HEK293 (cell line): ENCODE measurements around the gene SIRT1.

ENCODE experiments used
- CTCF ChIA-PET: fragments of 350-600 bp; formaldehyde crosslinking; extraction: SDS; loops from one replicate; lab custom pipeline; 2021; ENCODE audit warnings: antibody characterized with exemption; lab: Yijun Ruan, JAX
- POLR2A ChIA-PET: fragments of 300-600 bp; formaldehyde crosslinking; extraction: SDS; loops from one replicate; lab custom pipeline; 2020; ENCODE audit warnings: antibody characterized with exemption, inconsistent platforms; lab: Yijun Ruan, JAX
- H3K27ac ChIP-seq: fragments of 200-500 bp; sonication (Bioruptor generic); 2 replicates; pipeline ENCODE4 v1.5.1; 2014; ENCODE audit warnings: low read depth, low read length, control low read depth, inconsistent platforms; ENCODE audit errors: extremely low read depth
- H3K36me3 ChIP-seq, 2 experiments: fragments of 200-500 bp in 1 of 2; sonication (Bioruptor generic) in 1 of 2; 1 replicate in 1 of 2; 2 replicates in 1 of 2; pipeline ENCODE4 v1.5.1; 2014 to 2017; ENCODE audit warnings: inconsistent platforms in 2 of 2, low read length in 2 of 2; ENCODE audit not compliant: control insufficient read depth in 2 of 2, insufficient read depth in 1 of 2
- H3K4me1 ChIP-seq: fragments of 200-500 bp; sonication (Bioruptor generic); 2 replicates; pipeline ENCODE4 v1.5.1; 2014; ENCODE audit warnings: mild to moderate bottlenecking, low read length, inconsistent platforms; ENCODE audit not compliant: control insufficient read depth, insufficient read depth
- H3K4me3 ChIP-seq: 2 replicates; pipeline ENCODE4 v1.5.1; 2011; ENCODE audit warnings: low read depth, mild to moderate bottlenecking, control low read depth, low read length, moderate library complexity
- H3K9me3 ChIP-seq: fragments of 200-500 bp; sonication (Bioruptor generic); 2 replicates; pipeline ENCODE4 v1.5.1; 2014; ENCODE audit warnings: low read depth, low read length, inconsistent platforms; ENCODE audit not compliant: control insufficient read depth, insufficient read depth
- BCL11B ChIP-seq: fragments of 450-650 bp; formaldehyde crosslinking; IDR thresholded peaks from 2 replicates; pipeline ENCODE4 v1.5.1; 2016; ENCODE audit warnings: low read depth, missing biosample characterization, missing genetic modification characterization
- GFI1B ChIP-seq: fragments of 450-650 bp; formaldehyde crosslinking; IDR thresholded peaks from 2 replicates; pipeline ENCODE4 v1.5.1; 2016; ENCODE audit warnings: missing biosample characterization, missing genetic modification characterization
- IKZF3 ChIP-seq: fragments of 450-650 bp; IDR thresholded peaks from 2 replicates; pipeline ENCODE4 v1.5.0; 2018; ENCODE audit warnings: missing biosample characterization, mild to moderate bottlenecking, missing genetic modification characterization, moderate library complexity
- MEIS1 ChIP-seq: sonication (generic); formaldehyde crosslinking; IDR thresholded peaks from 2 replicates; pipeline ENCODE4 v1.8.1; 2022; ENCODE audit warnings: missing genetic modification reagents, mild to moderate bottlenecking, borderline replicate concordance
- PRDM4 ChIP-seq: fragments of 450-650 bp; formaldehyde crosslinking; IDR thresholded peaks from 2 replicates; pipeline ENCODE4 v1.5.1; 2017; ENCODE audit warnings: missing biosample characterization, missing genetic modification characterization
- ZBTB1 ChIP-seq: fragments of 450-650 bp; formaldehyde crosslinking; IDR thresholded peaks from 2 replicates; pipeline ENCODE4 v1.5.1; 2016; ENCODE audit warnings: missing biosample characterization, missing genetic modification characterization
- ZBTB20 ChIP-seq: fragments of 450-650 bp; formaldehyde crosslinking; IDR thresholded peaks from 2 replicates; pipeline ENCODE4 v1.5.1; 2016; ENCODE audit warnings: missing biosample characterization, missing genetic modification characterization
- ZBTB21 ChIP-seq: fragments of 450-650 bp; formaldehyde crosslinking; IDR thresholded peaks from 2 replicates; pipeline ENCODE4 v1.5.1; 2017; ENCODE audit warnings: missing biosample characterization, missing genetic modification characterization
- ZIC2 ChIP-seq: fragments of 450-650 bp; formaldehyde crosslinking; IDR thresholded peaks from 2 replicates; pipeline ENCODE4 v1.5.1; 2016; ENCODE audit warnings: missing biosample characterization, missing genetic modification characterization
- ZNF112 ChIP-seq: fragments of 450-650 bp; formaldehyde crosslinking; IDR thresholded peaks from 2 replicates; pipeline ENCODE4 v1.5.0; 2017; ENCODE audit warnings: missing biosample characterization, missing genetic modification characterization
- ZNF146 ChIP-seq: fragments of 450-650 bp; formaldehyde crosslinking; IDR thresholded peaks from 2 replicates; pipeline ENCODE4 v1.5.1; 2016; ENCODE audit warnings: missing biosample characterization, missing genetic modification characterization
- ZNF19 ChIP-seq: fragments of 450-650 bp; formaldehyde crosslinking; IDR thresholded peaks from 2 replicates; pipeline ENCODE4; 2016; ENCODE audit warnings: missing biosample characterization, missing genetic modification characterization, low read depth
- ZNF221 ChIP-seq: fragments of 450-650 bp; formaldehyde crosslinking; IDR thresholded peaks from 2 replicates; pipeline ENCODE4 v1.5.1; 2017; ENCODE audit warnings: missing biosample characterization, missing genetic modification characterization, borderline replicate concordance
- ZNF239 ChIP-seq: fragments of 450-650 bp; formaldehyde crosslinking; IDR thresholded peaks from 2 replicates; pipeline ENCODE4 v1.5.1; 2016; ENCODE audit warnings: missing biosample characterization, missing genetic modification characterization
- ZNF292 ChIP-seq: fragments of 450-650 bp; formaldehyde crosslinking; IDR thresholded peaks from 2 replicates; pipeline ENCODE4 v1.5.1; 2016; ENCODE audit warnings: low read depth, missing biosample characterization, missing genetic modification characterization, borderline replicate concordance
- ZNF362 ChIP-seq: fragments of 450-650 bp; formaldehyde crosslinking; IDR thresholded peaks from 2 replicates; pipeline ENCODE4 v1.5.1; 2016; ENCODE audit warnings: missing biosample characterization, missing genetic modification characterization
- ZNF37A ChIP-seq: fragments of 450-650 bp; IDR thresholded peaks from 2 replicates; pipeline ENCODE4 v1.5.1; 2018; ENCODE audit warnings: missing biosample characterization, missing genetic modification characterization
- ZNF398 ChIP-seq: fragments of 450-650 bp; formaldehyde crosslinking; IDR thresholded peaks from 2 replicates; pipeline ENCODE4 v1.5.1; 2017; ENCODE audit warnings: missing biosample characterization, missing genetic modification characterization
- ZNF426 ChIP-seq: fragments of 450-650 bp; formaldehyde crosslinking; IDR thresholded peaks from 2 replicates; pipeline ENCODE4 v1.5.1; 2017; ENCODE audit warnings: missing biosample characterization, missing genetic modification characterization, mild to moderate bottlenecking, inconsistent platforms, moderate library complexity
- ZNF510 ChIP-seq: fragments of 450-650 bp; formaldehyde crosslinking; IDR thresholded peaks from 2 replicates; pipeline ENCODE4 v1.5.1; 2018; ENCODE audit warnings: mild to moderate bottlenecking, missing genetic modification characterization, missing biosample characterization; ENCODE audit not compliant: insufficient replicate concordance
- ZNF514 ChIP-seq: fragments of 450-650 bp; formaldehyde crosslinking; IDR thresholded peaks from 2 replicates; pipeline ENCODE4 v1.5.1; 2016; ENCODE audit warnings: missing biosample characterization, missing genetic modification characterization
- ZNF585B ChIP-seq: fragments of 450-650 bp; formaldehyde crosslinking; IDR thresholded peaks from 2 replicates; pipeline ENCODE4 v1.5.1; 2016; ENCODE audit warnings: missing biosample characterization, missing genetic modification characterization
- ZNF596 ChIP-seq: fragments of 450-650 bp; IDR thresholded peaks from 2 replicates; pipeline ENCODE4 v1.5.0; 2018; ENCODE audit warnings: missing biosample characterization, mild to moderate bottlenecking, missing genetic modification characterization, moderate library complexity
- ZNF707 ChIP-seq: fragments of 450-650 bp; formaldehyde crosslinking; IDR thresholded peaks from 2 replicates; pipeline ENCODE4 v1.5.1; 2016; ENCODE audit warnings: missing biosample characterization, missing genetic modification characterization
- ZNF747 ChIP-seq: fragments of 450-650 bp; formaldehyde crosslinking; IDR thresholded peaks from 2 replicates; pipeline ENCODE4 v1.5.1; 2016; ENCODE audit warnings: missing biosample characterization, missing genetic modification characterization
- ZNF777 ChIP-seq: fragments of 450-650 bp; formaldehyde crosslinking; IDR thresholded peaks from 2 replicates; pipeline ENCODE4 v1.5.1; 2017; ENCODE audit warnings: missing biosample characterization, missing genetic modification characterization, borderline replicate concordance
- ZNF791 ChIP-seq: fragments of 450-650 bp; formaldehyde crosslinking; IDR thresholded peaks from 2 replicates; pipeline ENCODE4 v1.5.1; 2016; ENCODE audit warnings: missing biosample characterization, missing genetic modification characterization
- TF ChIP-seq, protein P1 (sequence below): IDR thresholded peaks from 2 replicates; pipeline ENCODE4 v1.6.1; 2011; ENCODE audit warnings: mild to moderate bottlenecking, low read depth, low read length, borderline replicate concordance
- TF ChIP-seq, protein P2 (sequence below): fragments of 450-650 bp; formaldehyde crosslinking; IDR thresholded peaks from 2 replicates; pipeline ENCODE4 v1.5.1; 2016; ENCODE audit warnings: missing biosample characterization, missing genetic modification characterization, low read depth
- TF ChIP-seq, protein P3 (sequence below): fragments of 450-650 bp; formaldehyde crosslinking; IDR thresholded peaks from 2 replicates; pipeline ENCODE4 v1.5.1; 2017; ENCODE audit warnings: missing biosample characterization, missing genetic modification characterization

Gene SIRT1

GRCh38 chr10:67884313-67884841 lies at the start of gene SIRT1:
Gene SIRT1 (plus strand): TSS chr10:67884656. CDS start chr10:67884722, 66 bp downstream.
- Histone ChIP-seq H3K36me3 (peaks cover 20 to 26% of the 10 kb centered on the region in 2 experiments), H3K27ac (peak within 1 kb of the TSS; percentile 98), H3K4me3 (peak within 1 kb of the TSS; percentile 75), H3K4me1 (peaks cover 5% of the 10 kb centered on the region; the same call in 1 of the 2 replicates), H3K9me3 (no peaks in the 10 kb centered on the region)
- ChIA-PET POLR2A (interaction anchor here (0.8 to 1.9 kb wide), 6 partner anchors 9 to 449 kb away, joined by 3 to 10 read pairs (median 4); partner anchors contain the start of genes HNRNPH3 and PBLD), CTCF (interaction anchor here (0.6 to 1.5 kb wide), 2 partner anchors 29 to 446 kb away, joined by 4 to 5 read pairs; no protein-coding TSS in a partner anchor)
- no peak for TF ChIP-seq ZNF112 (tag by site-specific recombination)
- TF ChIP-seq ZNF239 (tag by site-specific recombination): no peak
- no peak for TF ChIP-seq ZNF426 (tag by site-specific recombination)
- peak; percentile 58; the same call in 1 of the 2 replicates for TF ChIP-seq PRDM4
- TF ChIP-seq ZNF707 (tag by site-specific recombination): no peak
- TF ChIP-seq, protein P1, sequence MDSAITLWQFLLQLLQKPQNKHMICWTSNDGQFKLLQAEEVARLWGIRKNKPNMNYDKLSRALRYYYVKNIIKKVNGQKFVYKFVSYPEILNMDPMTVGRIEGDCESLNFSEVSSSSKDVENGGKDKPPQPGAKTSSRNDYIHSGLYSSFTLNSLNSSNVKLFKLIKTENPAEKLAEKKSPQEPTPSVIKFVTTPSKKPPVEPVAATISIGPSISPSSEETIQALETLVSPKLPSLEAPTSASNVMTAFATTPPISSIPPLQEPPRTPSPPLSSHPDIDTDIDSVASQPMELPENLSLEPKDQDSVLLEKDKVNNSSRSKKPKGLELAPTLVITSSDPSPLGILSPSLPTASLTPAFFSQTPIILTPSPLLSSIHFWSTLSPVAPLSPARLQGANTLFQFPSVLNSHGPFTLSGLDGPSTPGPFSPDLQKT: no peak
- TF ChIP-seq ZNF791 (tag by site-specific recombination): no peak
- no peak for TF ChIP-seq GFI1B
- no peak for TF ChIP-seq ZNF514 (tag by site-specific recombination)
- TF ChIP-seq ZNF747 (tag by site-specific recombination): no peak
- TF ChIP-seq ZNF777: no peak
- no peak for TF ChIP-seq ZNF292 (tag by site-specific recombination)
- TF ChIP-seq ZBTB20 (tag by site-specific recombination): no peak; the same call in 1 of the 2 replicates
- no peak for TF ChIP-seq ZNF37A (tag by site-specific recombination)
- no peak for TF ChIP-seq ZNF510 (tag by site-specific recombination)
- TF ChIP-seq ZNF362: no peak
- TF ChIP-seq, protein P2, sequence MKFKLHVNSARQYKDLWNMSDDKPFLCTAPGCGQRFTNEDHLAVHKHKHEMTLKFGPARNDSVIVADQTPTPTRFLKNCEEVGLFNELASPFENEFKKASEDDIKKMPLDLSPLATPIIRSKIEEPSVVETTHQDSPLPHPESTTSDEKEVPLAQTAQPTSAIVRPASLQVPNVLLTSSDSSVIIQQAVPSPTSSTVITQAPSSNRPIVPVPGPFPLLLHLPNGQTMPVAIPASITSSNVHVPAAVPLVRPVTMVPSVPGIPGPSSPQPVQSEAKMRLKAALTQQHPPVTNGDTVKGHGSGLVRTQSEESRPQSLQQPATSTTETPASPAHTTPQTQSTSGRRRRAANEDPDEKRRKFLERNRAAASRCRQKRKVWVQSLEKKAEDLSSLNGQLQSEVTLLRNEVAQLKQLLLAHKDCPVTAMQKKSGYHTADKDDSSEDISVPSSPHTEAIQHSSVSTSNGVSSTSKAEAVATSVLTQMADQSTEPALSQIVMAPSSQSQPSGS (tag by site-specific recombination): no peak
- TF ChIP-seq ZNF146 (tag by site-specific recombination): no peak
- no peak for TF ChIP-seq IKZF3
- peak; percentile 83 for TF ChIP-seq ZIC2 (tag by site-specific recombination)
- no peak; the same call in 1 of the 2 replicates for TF ChIP-seq ZNF221 (tag by site-specific recombination)
- TF ChIP-seq ZNF19 (tag by site-specific recombination): no peak
- TF ChIP-seq, protein P3, sequence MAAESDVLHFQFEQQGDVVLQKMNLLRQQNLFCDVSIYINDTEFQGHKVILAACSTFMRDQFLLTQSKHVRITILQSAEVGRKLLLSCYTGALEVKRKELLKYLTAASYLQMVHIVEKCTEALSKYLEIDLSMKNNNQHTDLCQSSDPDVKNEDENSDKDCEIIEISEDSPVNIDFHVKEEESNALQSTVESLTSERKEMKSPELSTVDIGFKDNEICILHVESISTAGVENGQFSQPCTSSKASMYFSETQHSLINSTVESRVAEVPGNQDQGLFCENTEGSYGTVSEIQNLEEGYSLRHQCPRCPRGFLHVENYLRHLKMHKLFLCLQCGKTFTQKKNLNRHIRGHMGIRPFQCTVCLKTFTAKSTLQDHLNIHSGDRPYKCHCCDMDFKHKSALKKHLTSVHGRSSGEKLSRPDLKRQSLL: peak; percentile 75; the same call in 1 of the 2 replicates
- TF ChIP-seq ZNF596 (tag by site-specific recombination): no peak
- TF ChIP-seq ZNF585B (tag by site-specific recombination): no peak
- TF ChIP-seq ZNF398 (tag by site-specific recombination): peak; percentile 85
- TF ChIP-seq ZBTB1 (tag by site-specific recombination): peak; percentile 93; the same call in 1 of the 2 replicates
- no peak for TF ChIP-seq MEIS1
- no peak for TF ChIP-seq ZBTB21
- TF ChIP-seq BCL11B (tag by site-specific recombination): peak; percentile 74; the same call in 1 of the 2 replicates
